GM12892 (cell line): Measurements from ENCODE around the gene COPS9.

Experiments used
- POLR2AphosphoS5 ChIP-seq: IDR thresholded peaks from 2 replicates; pipeline ENCODE4 v1.6.1; 2011; ENCODE audit warnings: low read depth, low read length, control low read depth
- TAF1 ChIP-seq: IDR thresholded peaks from 2 replicates; pipeline ENCODE4 v1.6.1; 2011; ENCODE audit warnings: low read depth, mild to moderate bottlenecking, control low read depth, low read length, borderline replicate concordance

DNA sequence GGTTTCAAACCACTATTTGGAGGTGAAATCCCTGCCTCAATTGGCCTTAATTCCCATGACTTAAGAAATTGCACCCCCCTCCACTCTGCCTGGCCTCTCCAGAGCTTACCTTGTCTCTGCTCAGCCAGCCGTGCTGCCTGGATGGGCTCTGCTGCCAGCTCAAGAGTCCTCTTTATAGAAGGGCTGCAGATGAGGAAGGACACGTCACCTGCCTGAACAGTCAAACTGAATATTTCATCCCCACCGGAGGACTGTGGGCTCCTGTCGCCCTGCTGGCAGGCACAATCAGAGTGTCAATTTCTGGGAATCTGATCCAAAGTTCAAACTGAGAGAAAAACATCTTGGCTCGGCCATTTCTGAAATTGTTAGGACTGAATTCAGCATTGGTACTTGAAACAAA is 4.4 kb upstream of the COPS9 start, which contains the start of gene OTOS:
- TF ChIP-seq TAF1 (no peak), POLR2AphosphoS5 (no peak)
